GM20000 (cell line): Measurements from ENCODE around the gene SMARCD3.
A peak's percentile ranks its signal among the peaks of the same experiment; 100 is the strongest.

Experiments
- DNase-seq: peaks from one replicate; pipeline ENCODE4 v3.0.0; 2012; ENCODE audit warnings: low spot score
- TF ChIP-seq, protein P1 (sequence below): IDR thresholded peaks from 2 replicates; pipeline ENCODE4 v1.5.1; 2012; ENCODE audit warnings: mild to moderate bottlenecking, control low read depth; ENCODE audit errors: extremely low read depth, missing control alignments

SMARCD3 gene

DNA sequence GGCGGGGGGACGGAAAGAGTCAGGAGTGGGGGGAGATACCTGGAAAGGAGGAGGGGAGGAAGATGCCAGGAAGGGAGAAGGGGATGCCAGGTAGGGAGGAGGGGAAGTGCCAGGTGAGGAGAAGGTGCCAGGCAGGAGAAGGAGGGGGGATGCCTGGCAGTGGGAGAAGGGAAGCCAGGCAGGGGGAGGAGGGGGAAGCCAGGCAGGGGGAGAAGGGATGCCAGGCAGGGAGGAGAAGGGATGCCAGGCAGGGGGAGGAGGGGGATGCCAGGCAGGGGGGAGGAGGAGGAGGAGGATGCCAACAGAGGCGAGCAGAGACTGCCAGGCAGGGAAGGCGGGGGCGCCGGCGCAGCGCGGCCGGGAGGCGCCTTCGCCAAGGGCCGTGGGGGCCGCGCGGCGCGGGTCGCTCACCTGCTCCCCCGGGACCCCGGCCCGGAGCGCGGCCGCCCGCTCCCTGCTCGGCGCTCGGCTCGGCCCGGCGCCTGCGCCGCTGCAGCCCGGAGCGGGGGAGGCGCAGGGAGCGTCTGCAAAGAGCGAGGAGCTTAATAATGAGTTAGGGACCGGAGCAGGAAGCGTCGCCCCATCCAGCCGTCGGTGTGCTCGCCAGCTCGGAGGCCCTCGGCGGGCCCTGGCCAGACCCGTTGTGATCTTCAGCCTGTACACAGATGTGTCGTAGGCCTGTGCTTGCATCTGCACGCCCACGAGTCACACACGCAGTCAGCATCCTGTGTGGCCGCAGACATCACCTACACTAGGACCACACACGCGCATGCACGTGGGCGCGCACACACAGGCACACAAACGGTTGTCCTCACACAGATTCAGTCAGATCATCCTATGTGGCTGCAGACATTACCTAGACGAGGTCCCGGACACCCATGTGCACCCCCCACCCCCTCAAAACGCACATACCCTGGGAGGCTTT is 28.4 kb upstream of the SMARCD3 start:
- TF ChIP-seq, protein P1, sequence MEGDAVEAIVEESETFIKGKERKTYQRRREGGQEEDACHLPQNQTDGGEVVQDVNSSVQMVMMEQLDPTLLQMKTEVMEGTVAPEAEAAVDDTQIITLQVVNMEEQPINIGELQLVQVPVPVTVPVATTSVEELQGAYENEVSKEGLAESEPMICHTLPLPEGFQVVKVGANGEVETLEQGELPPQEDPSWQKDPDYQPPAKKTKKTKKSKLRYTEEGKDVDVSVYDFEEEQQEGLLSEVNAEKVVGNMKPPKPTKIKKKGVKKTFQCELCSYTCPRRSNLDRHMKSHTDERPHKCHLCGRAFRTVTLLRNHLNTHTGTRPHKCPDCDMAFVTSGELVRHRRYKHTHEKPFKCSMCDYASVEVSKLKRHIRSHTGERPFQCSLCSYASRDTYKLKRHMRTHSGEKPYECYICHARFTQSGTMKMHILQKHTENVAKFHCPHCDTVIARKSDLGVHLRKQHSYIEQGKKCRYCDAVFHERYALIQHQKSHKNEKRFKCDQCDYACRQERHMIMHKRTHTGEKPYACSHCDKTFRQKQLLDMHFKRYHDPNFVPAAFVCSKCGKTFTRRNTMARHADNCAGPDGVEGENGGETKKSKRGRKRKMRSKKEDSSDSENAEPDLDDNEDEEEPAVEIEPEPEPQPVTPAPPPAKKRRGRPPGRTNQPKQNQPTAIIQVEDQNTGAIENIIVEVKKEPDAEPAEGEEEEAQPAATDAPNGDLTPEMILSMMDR, result no peak
- DNase-seq, result peak; percentile 85

DNA sequence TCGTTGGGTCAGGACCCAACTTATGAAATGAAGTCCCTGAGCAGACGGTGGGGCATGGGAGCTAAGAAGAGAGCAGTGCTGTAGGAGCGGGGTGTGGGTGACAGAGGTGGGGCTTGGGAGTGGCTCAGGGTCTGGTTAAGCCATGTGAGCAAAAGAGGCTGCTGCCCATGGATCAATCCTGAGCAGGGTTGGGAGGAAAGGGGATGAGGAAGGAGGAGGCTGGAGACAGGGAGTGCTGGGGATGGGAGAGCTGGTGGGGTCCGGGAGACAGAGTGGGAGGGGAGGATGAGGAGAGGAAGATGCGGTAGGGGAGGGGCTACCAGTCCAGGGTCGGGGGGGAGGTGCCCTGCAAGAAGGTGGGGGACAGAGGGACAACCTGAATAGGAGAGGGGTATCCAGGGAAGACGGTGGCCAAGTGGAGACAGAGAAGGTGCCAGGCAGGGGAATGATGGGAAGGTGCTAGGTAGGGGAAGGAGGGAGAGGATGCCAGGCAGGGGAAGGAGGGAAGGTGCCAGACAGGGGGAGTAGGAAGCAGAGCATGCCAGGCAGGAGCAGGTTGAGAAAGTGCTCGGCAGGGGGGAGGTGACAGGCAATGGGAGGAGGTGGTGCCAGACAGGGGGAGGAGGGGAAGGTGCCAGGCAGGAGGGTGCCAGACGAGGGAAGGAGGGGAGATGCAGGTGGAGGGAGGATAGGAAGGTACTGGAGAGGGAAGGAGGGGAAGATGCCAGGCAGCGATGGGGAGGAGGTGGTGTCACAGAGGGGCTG is 27.5 kb upstream of the SMARCD3 start:
- no peak for DNase-seq
- TF ChIP-seq, protein P1, result no peak

DNA sequence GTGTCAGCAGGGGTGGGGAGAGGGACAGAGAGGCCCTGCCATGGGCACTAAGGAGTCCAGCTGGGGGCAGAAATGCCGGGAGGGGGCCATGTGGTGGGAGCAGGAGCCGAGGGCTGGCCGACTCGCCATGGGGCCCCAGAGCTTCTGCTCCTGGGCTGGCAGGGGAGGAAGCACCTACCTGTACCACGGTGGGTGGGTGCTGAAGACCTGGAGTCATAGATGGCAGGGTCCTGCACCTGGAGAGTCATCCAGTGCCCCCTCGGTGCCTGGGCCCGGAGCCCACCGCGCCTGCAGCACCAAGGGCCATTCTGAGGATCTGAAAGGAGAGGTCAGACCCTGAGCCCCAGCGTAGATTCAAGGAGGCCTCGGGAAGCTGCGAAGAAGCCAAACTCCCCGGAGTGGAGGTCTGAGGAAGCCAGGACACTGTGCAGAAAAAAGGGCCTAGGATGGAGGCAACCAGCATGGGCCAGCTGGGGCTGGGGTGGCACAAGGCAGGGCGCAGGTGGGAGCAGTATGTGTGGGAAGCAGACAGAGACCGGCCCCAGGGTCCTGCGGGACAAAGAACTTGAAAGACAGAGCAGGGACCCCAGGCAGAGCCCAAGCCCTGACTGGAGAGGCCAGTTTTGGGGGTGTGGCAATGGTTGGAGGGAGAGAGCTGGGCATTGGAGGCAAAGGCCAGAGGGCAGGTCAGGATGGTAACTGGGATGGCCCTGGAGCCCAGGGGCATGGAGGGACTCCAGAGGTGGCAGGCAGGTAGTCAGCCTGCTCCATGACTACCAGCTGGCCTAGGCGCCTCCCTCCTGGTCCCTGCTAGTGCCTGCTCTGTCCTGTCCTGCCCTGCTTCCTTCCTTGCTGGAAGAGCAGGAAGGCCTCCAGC is 26.7 kb upstream of the SMARCD3 start:
- TF ChIP-seq, protein P1, result no peak
- DNase-seq, result no peak

DNA sequence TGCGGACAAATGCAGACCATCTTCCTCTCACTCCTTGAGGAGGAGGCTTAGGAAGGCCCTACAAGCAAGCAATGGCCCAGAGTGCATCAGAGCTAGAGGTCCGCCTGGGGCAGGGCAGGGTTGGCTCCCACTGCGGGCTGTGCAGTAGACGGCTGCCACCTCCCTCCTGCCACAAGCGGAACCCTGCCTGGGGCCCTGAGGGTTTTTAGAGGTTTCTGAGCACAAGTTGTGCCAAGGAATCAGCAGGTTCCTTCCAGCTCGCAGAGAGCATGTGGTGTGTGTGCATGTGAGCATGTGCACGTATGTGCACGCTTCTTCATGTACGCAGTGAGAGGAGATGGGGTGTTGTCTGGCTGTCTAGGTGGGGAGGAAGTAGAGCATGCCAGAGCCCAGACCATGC is 25.9 kb upstream of the SMARCD3 start:
- no peak for DNase-seq
- TF ChIP-seq, protein P1, result no peak

DNA sequence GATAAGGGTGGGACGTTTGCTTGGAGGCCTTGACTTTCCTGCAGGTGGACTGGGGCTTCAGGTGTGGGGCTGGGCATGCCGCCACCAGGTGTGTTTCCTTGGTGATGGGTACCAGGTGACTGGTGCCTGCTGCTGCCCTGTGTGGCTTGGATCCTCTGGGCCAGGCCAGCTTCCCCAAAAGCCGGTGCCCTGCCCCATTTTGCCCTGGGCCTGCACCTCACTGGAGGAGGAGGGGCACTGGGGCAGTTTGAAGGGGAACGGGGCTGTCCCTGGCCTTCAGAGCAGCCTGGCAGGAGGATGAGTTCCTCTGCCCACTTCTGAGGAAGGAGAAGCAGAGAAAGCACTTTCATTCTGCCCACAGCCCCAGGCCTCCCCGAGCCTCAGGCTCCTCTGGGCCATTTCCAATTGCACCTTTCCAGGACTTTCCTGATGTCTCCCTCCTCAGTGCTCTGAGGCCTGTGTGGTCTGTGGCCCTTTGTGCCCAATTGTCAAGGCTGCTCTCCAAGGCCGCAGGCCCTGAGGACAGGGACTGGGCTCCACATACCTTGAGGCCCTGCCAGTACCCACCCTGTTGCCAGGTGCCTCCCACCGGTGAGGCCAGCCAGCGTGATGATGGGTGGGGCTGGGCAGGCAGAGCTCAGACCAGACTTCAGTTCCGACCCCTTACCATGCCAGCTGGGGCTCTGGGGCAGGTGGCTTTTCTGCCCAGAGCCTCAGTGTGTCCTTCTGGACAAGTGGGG is 25.3 kb upstream of the SMARCD3 start:
- TF ChIP-seq, protein P1, result no peak
- DNase-seq, result no peak

DNA sequence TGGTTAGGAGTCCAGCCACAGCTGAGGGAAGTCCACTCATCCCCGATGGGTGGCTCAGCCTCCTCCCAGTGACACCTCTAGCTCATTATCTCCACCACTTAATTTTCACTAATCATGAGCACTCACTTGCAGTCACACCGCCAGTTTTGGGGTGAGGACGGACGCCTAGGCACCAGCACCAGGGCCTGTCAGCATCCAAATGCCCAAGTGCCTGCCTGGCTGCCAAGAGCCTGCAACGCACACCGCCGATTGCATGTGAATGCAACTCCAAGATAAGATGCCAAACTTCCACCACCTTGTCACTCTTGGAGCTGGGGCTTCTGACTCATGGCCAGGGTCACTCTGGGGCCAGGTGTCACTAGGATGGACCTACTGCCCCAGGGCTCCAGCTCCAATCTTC is 24.4 kb upstream of the SMARCD3 start:
- no peak for DNase-seq
- TF ChIP-seq, protein P1, result no peak
